Adrenal gland (tissue), 5 donors: ENCODE data around the gene EXT2.

ENCODE experiments used
- CTCF ChIP-seq, 6 experiments: fragments of 450-650 bp in 4 of 6; fragments of 200-600 bp in 2 of 6; sonication (generic) in 1 of 6; IDR thresholded peaks; 1 replicate in 5 of 6; 2 replicates in 1 of 6; pipeline versions ENCODE4 v1.5.1 to v1.8.0; 2016 to 2021; ENCODE audit warnings: antibody characterized with exemption in 6 of 6, mild to moderate bottlenecking in 2 of 6, moderate library complexity in 1 of 6
- POLR2A ChIP-seq, 2 donors: fragments of 450-650 bp; IDR thresholded peaks; one replicate each; pipeline ENCODE4 v1.6.1; 2017; ENCODE audit warnings: antibody characterized with exemption in 2 of 2, mild to moderate bottlenecking in 2 of 2, moderate library complexity in 1 of 2
- donor health status: DM: no; HTN: no; CAD: no.

GRCh38 chr11:44113018-44113417 lies 17.5 kb downstream of the EXT2 start:
- TF ChIP-seq CTCF (IDR thresholded peaks at IDR 0.05), result no peak
- TF ChIP-seq POLR2A (IDR thresholded peaks at IDR 0.05), result no peak
